Erythroblast (primary cell): ENCODE measurements around the gene CYB5R4.

ENCODE experiments used
- GATA1 ChIP-seq: IDR thresholded peaks from 2 replicates; pipeline ENCODE4 v1.6.1; 2011; ENCODE audit warnings: low read depth, mild to moderate bottlenecking, control low read depth, low read length, moderate library complexity
- POLR2A ChIP-seq: IDR thresholded peaks from 2 replicates; pipeline ENCODE4 v1.6.1; 2011; ENCODE audit warnings: mild to moderate bottlenecking, low read length

GRCh38 chr6:83962582-83962981, 103.1 kb downstream of the CYB5R4 start:
- TF ChIP-seq POLR2A (no peak), GATA1 (no peak)
